CD4-positive, alpha-beta T cell treated with Interleukin-15 for 1 hour (primary cell): ENCODE results near the gene CCDC3.
"Not testable (repeated sequence)": the region's sequence is repeated elsewhere in the genome, so short reads cannot be mapped to it uniquely, and the experiment has no call there.

Source experiments
- DNase-seq: peaks from one replicate; pipeline ENCODE4 v3.0.0-alpha.2; 2020

CCDC3 gene

GRCh38 chr10:12999849-13000248, 1.7 kb downstream of the CCDC3 start:
- DNase-seq: no peak

DNA sequence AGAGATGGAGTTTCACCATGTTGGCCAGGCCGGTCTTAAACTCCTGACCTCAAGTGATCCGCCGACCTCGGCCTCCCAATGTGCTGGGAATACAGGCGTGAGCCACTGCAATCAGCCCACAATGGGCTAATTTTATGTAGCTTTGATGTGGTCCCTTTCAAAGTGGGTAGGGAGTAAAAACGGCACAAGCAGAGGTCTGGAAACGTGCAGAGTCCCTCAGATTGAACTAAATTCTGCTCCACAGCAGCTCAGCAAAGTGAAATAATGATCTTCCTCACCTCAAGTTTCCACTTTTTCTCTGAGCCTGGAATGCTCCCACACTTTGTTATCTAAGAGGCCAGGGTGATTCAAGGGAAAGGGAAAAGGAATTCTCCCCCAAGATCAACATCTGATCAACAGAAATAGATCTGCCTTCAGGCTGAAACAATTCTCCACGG, 6.1 kb downstream of the CCDC3 start:
- DNase-seq: no peak

DNA sequence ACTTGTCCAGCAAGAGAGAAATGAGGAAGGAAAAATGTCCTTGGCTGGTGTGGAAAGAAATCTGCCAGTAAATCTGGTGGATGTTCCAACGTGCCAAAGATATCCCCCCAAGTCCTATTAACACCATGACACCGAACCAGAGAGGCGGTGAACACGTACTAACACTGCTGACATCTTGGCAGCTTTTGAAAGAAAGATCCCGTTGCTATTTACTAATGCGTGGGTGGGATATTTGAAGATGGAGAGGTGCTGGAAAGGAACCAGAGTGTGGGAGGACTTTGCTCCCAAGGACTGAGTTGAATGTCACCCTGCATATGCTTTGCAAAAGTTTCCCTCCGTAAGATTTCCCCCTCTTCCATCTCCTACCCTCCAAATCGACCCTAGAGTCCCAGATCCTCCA, 7.9 kb downstream of the CCDC3 start:
- no peak for DNase-seq

GRCh38 chr10:12985347-12985746, 16.2 kb downstream of the CCDC3 start:
- no peak for DNase-seq

- DNase-seq: no peak
Observed at GRCh38 chr10:12984165-12984747, 17.3 kb downstream of the CCDC3 start.

DNA sequence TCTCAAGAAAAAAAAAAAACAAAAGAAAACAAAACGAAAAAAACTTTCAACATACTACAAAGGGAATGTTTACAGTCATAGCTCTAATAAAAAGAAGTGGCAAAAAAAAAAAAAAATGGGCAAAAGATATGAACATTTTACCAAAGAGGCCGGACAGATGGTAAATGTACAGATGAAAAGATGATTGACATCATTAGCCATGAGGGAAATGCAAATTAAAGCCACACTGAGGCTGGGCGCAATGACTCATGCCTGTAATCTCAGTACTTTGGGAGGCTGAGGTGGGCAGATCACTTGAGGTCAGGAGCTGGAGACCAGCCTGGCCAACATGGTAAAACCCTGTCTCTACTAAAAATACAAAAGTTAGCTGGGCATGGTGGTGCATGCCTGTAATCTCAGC, 17.9 kb downstream of the CCDC3 start:
- not testable (repeated sequence) for DNase-seq

DNA sequence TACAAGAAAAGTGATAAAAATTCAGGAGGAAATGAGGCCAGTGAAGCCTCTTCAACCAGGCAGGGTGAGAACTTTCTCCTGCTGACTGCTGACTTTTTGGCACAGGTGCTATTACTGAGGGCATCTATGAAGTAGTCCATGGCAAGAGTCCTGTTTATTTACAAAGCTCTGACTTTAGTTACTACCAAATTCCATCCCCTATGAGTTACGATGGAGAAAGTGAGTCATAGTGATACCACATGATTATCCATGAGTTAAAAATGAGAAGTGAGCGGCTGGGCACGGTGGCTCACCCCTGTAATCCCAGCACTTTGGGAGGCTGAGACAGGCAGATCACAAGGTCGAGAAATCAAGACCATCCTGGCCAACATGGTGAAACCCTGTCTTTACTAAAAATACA, 19.9 kb downstream of the CCDC3 start:
- no peak for DNase-seq

DNA sequence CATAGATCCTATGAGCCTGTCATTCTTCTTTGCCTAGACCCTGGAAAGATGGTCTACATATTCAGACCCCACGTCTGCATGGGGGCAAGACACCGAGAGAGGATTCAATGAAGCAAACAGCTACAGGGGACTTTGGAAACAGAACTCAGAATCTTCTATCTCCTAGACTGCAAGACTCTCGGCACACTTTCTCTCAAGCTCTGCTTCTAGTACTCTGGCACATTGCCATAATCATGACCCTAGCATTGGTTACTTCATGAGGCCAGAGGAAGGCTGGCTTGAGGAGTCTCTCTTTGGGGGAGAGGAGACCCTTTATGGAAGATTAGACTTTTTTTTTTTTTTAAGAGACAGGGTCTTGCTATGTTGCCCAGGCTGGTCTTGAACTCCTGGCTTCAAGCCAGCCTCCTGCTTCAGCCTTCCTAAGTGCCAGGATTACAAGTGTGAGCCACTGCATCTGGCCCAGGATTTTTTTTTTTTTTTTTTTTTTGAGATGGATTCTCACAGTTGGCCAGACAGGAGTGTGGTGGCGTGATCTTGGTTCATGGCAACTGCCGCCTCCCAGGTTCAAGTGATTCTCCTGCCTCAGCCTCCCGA, 20.7 kb downstream of the CCDC3 start:
- no peak for DNase-seq

DNA sequence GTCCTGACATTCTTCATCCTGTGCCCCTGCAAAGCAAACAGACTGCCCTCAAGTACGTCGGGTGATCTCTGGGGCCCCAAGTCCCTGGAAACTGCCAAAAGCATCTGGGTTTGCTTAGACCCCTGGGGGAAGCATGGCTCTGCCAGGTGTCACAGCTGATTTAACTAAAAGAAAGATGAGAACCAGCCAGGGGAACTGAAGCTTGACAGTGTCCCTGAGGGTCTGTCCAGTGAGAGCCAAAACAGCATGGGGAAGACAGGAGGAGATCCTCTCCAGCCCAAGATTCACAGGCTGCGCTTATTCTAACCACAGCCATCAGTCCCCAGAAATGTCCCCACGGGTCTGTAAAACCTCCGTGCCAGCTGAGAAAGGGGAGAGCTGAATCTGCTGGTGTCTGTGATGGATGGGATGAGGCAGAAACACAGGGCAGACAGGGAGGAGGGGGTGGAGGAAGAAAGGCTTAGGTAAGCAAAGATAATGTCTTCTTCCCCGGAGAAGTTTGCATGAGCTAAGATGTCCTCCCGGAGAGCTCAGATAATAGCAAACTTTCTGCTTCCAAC, 21.3 kb downstream of the CCDC3 start:
- DNase-seq: no peak

DNA sequence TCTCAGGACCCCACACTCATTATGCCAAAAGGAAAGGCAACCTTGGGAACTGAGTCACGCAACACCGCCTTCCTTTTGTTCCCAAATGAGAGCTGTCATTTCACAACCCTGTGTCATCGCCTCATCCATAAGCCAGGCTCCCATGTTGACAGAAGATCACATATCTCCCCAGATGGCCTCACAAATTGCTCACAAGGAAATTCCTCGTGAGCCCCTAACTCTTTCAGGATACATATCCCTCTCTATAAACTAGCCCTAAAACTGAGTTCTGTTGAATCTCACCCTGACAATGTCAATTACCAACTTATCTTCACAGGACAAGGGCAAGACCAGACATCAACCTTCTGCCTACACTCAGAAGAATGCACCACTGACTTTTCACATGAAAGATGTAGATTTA, 22.6 kb downstream of the CCDC3 start:
- no peak for DNase-seq

- DNase-seq: no peak
Observed at GRCh38 chr10:12975906-12976305, 25.6 kb downstream of the CCDC3 start.

DNA sequence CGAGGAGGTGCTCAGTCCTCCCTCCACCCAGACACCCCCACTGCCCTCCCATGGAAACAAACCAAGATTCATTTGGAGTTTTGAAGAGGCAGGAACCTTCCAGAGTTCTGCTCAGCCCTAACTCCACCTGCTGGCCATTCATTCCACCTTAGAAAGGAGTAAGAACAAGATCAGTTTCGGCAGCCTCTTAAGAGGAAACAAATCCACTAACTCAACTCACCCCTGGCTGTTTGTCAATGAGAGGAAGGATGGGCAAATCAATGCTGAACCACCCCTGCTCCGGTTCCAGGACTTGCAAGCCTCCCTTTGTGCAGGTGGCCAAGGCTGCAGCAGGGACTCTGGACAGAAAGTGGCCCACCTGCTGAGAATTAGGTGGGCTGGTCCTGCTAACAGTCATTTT, 26.2 kb downstream of the CCDC3 start:
- no peak for DNase-seq

DNA sequence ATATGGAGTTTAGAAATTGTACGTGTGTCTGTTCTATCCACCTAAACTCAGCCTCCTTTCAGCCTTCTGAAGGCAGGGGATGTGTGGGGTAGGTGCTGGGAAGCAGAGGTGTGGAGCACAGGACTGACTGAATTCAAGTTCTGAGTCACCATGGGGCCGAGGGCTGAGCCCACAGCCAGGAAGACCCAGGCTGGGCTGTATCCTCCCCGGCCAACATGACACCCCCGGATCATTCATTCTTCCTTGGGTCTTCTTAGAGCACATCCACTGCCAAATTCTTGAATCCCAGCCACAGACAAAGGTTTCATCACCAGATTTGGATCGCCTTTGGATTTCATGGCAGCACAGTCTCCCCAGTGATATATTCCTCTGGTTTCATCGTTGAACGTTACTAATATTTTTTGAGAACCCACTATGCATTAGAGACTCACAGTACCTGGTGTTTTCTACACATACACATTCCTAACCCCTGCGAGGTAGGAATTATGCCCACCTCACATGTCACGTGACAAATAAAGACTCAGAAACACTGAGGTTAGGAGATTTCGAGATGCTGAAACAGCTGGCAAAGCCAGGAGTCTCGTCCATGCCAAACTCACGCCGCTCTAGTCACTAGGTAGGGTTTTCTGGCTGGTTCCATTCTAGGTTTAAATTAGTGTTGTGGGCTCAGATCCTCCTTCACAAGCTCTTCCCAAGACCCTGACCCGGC, 26.9 kb downstream of the CCDC3 start:
- no peak for DNase-seq

DNA sequence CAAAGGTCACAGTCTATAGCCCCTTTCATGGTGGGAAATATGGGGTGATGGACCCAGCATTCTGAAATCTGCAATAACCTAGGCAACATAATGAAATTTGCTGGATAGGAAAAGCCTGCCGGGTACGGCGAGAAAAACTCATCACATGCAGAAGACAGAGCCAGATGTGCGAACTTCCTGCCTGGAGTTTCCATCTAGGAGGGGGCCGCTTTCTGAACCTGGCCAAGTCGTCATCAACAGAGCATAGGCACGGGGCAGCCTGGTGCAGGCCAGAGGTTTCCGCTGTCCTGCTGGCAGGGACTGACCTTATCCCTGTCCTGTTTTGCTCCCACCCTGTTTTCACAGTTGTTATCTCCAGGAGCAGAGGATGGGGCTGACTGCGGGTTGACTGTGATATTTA, 27.4 kb downstream of the CCDC3 start:
- DNase-seq: no peak

DNA sequence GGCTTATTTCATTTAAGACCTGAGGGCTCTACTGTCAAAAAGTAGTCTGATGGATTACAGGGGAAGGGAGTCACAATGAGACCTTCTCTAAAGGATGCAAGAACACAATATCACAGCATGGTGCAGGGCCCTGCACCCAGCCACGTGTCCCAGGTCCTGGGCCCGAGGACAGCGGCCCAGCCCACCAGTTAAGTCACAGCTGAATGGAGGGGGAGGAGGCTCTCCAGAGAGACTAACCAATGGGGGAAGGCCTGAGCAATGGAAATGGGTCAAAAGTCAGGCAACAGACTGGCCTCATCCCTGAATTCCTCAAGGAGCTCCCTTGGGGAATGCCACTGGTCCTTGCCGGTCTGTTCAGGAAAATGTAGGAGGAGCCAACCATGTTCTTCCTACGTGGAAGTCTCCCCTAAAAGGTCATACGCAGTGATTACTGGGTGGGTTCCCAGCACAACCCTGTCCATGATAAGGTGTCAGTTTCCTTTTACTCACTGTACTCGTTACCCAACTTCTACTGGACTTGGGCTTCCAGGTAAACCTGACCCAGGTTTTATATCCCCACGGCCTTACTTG, 28.3 kb downstream of the CCDC3 start:
- DNase-seq: no peak

GRCh38 chr10:12972146-12972545, 29.4 kb downstream of the CCDC3 start:
- no peak for DNase-seq

- DNase-seq: no peak
Observed at GRCh38 chr10:12971001-12971788, 30.3 kb downstream of the CCDC3 start.

DNA sequence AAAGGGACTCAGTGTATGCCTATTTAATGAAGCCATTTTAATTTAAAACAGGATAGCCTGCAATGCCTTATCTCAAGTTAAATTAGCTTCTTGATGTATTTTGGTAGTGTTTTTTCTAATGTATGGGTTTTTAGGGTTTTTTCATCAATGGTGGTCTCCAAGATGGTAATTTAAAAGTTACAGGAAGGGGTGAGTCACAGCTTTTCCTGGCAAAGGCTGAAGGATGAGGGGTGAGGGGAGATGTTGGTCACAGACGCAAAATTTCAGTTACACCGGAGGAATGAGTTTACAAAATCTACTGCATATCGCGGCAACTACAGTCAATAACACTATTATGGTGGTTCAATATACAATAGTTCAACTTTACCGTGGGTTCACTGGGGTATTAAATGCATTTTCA, 31.6 kb downstream of the CCDC3 start:
- DNase-seq: no peak

DNA sequence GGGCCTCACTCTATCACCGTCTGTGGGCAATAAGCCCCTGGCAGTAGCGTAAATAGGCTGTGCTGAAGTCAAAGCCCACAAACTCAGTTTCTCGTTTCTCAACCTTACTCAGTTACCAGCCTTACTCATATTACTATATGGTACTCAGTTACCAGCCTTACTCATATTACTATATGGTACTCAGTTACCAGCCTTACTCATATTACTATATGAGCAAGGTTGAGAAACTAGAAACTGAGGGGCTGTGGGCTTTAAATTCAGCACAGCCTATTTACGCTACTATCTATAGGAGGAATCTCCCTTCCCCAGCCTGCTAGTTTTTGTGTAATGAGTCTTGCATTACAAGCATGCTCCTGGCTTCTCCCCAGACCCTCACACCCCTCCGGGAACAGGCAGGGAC, 35.4 kb downstream of the CCDC3 start:
- no peak for DNase-seq

- no peak for DNase-seq
Observed at GRCh38 chr10:12965571-12965970, 35.9 kb downstream of the CCDC3 start.

GRCh38 chr10:12962556-12962955, 39.0 kb downstream of the CCDC3 start:
- DNase-seq: no peak

DNA sequence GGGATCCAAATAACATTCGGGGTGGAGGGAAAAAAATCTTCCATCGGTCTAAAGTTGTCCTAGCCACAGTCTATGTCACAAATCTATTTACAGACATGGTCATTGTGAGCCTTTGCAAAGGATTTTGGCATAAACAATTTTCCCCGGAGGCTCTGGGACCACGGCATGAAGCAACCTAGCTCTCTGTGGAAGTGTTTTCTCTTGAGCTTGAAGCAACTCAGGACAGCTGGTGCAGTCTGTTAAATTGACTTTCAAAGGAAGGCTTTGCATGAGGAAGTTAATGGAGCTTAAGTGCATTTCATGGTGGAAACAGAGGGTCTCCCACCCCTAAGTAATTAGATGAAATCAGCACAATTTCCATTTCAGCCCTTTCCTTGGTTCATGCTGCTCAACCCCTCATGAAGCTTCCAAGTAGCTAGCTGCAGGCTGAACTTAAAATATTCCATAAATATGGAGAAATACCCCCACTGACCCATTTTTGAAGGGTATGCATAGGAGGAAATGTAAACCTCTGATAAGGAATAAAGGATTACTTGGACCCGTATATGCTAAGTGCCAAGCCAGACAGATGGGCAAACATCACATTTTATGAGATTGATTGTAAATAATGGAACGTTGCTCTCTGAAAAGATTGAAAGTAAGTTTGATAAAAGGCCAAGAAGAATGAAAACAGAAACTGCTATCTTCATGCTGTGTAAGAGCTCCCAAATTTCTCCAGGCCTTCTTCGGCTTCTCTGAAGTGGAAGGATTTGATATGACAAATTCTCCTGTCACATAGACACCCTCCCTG, 39.9 kb downstream of the CCDC3 start:
- no peak for DNase-seq
